LHCN-M2 (cell line): ENCODE results near the gene CYP27C1. TPM values are rescaled to one million over a fixed set of nuclear protein-coding genes. Genes with fewer than 3 reads are reported as not detected.

Experiments used
- total RNA-seq: library from RNA; depleted of rRNA; stranded (reverse); fragments of >200 nt; gene quantifications from 2 replicates; pipeline ENCODE4 v1.2.3, GENCODE V29; 2014; rRNA removed

CYP27C1 gene
- total RNA-seq, 1 experiment from 2014 or later, result 0.63 TPM

Other genes with a start within 250 kb of the CYP27C1 start
- gene BIN1, start 113.1 kb downstream of the CYP27C1 start, total RNA-seq, result 139 and 174 TPM in 2 replicates
- 32.6 and 38.9 TPM in 2 replicates for gene ERCC3, start 73.8 kb upstream of the CYP27C1 start, total RNA-seq
- 32.6 and 38.4 TPM in 2 replicates for gene MAP3K2, start 167.7 kb upstream of the CYP27C1 start, total RNA-seq
- gene PROC, start 198.1 kb upstream of the CYP27C1 start, total RNA-seq, result not detected in 2 replicates